CD14-positive monocyte (primary cell): ENCODE data around the gene MAP2K5. TPM values are rescaled to one million over a fixed set of nuclear protein-coding genes. Genes with fewer than 3 reads are reported as not detected.

Experiments
- DNase-seq, 3 donors: peaks; one replicate each; pipeline ENCODE4 v3.0.0-alpha.2; 2011 to 2022
- H2AFZ ChIP-seq: 2 replicates; pipeline ENCODE4 v1.6.0; 2012; ENCODE audit warnings: mild to moderate bottlenecking, low read depth, low read length, inconsistent platforms; ENCODE audit not compliant: insufficient read depth, poor library complexity, severe bottlenecking
- H3K27ac ChIP-seq, 2 donors: 1 replicate in 1 of 2; 2 replicates in 1 of 2; pipeline ENCODE4 v1.5.1; 2012 to 2013; ENCODE audit warnings: low read length in 2 of 2, control low read depth in 1 of 2, inconsistent platforms in 1 of 2, low read depth in 1 of 2, mild to moderate bottlenecking in 1 of 2
- H3K27me3 ChIP-seq, 2 donors: one replicate each; pipeline versions ENCODE4 v1.6.0 to v1.6.1; 2011 to 2013; ENCODE audit warnings: low read length in 2 of 2; ENCODE audit not compliant: control insufficient read depth in 2 of 2, insufficient read depth in 2 of 2
- H3K36me3 ChIP-seq, 2 donors: replicated peaks in 1 of 2; 1 replicate in 1 of 2; 2 replicates in 1 of 2; pipeline versions ENCODE4 v1.5.1 to v1.6.1; 2012 to 2013; ENCODE audit warnings: low read length in 2 of 2, control low read depth in 1 of 2, inconsistent platforms in 1 of 2, mild to moderate bottlenecking in 1 of 2; ENCODE audit not compliant: insufficient read depth in 2 of 2, control insufficient read depth in 1 of 2
- H3K4me1 ChIP-seq, 2 donors: 1 replicate in 1 of 2; 2 replicates in 1 of 2; pipeline versions ENCODE4 v1.5.1 to v1.6.1; 2012 to 2013; ENCODE audit warnings: low read length in 2 of 2, control low read depth in 1 of 2, inconsistent platforms in 1 of 2, mild to moderate bottlenecking in 1 of 2, moderate library complexity in 1 of 2; ENCODE audit not compliant: insufficient read depth in 2 of 2, control insufficient read depth in 1 of 2
- H3K4me2 ChIP-seq: replicated peaks from 2 replicates; pipeline ENCODE3; 2012; ENCODE audit warnings: low read length, moderate library complexity, mild to moderate bottlenecking; ENCODE audit not compliant: poor library complexity, severe bottlenecking; ENCODE audit errors: extremely low read depth
- H3K4me3 ChIP-seq, 3 experiments: fragments of 200-600 bp in 1 of 3; sonication (generic) in 1 of 3; replicated peaks in 1 of 3; 1 replicate in 2 of 3; 2 replicates in 1 of 3; pipeline ENCODE4 v1.5.1; 2011 to 2013; ENCODE audit warnings: low read length in 3 of 3, mild to moderate bottlenecking in 3 of 3, control low read depth in 2 of 3, low read depth in 2 of 3, inconsistent platforms in 1 of 3, moderate library complexity in 1 of 3
- H3K79me2 ChIP-seq: 2 replicates; pipeline ENCODE4 v1.6.0; 2012; ENCODE audit warnings: mild to moderate bottlenecking, control low read depth, inconsistent platforms, low read length, moderate library complexity; ENCODE audit not compliant: insufficient read depth
- H3K9ac ChIP-seq: 2 replicates; pipeline ENCODE4 v1.6.0; 2017; ENCODE audit warnings: low read length, mild to moderate bottlenecking; ENCODE audit not compliant: insufficient read depth, poor library complexity, severe bottlenecking
- H3K9me3 ChIP-seq, 2 donors: replicated peaks in 1 of 2; 1 replicate in 1 of 2; 2 replicates in 1 of 2; pipeline versions ENCODE4 v1.5.1 to v1.6.1; 2012 to 2013; ENCODE audit warnings: low read length in 2 of 2, control low read depth in 1 of 2; ENCODE audit not compliant: control insufficient read depth in 1 of 2, insufficient read depth in 1 of 2
- H4K20me1 ChIP-seq: 2 replicates; pipeline ENCODE4 v1.6.0; 2012; ENCODE audit warnings: mild to moderate bottlenecking, low read length, control low read depth, moderate library complexity; ENCODE audit not compliant: insufficient read depth
- H3K27ac Mint-ChIP-seq, 7 donors: one replicate each; pipeline ENCODE4 v1.8.0; 2020; ENCODE audit warnings: mild to moderate bottlenecking in 7 of 7, mixed read lengths in 7 of 7, moderate library complexity in 6 of 7, inconsistent platforms in 2 of 7
- H3K27me3 Mint-ChIP-seq, 3 donors: one replicate each; pipeline ENCODE4 v1.8.0; 2021 to 2022; ENCODE audit warnings: low read depth in 3 of 3, mild to moderate bottlenecking in 3 of 3, mixed read lengths in 3 of 3, moderate library complexity in 3 of 3, inconsistent platforms in 1 of 3
- H3K36me3 Mint-ChIP-seq, 2 donors: one replicate each; pipeline ENCODE4 v1.8.0; 2020; ENCODE audit warnings: mixed read lengths in 2 of 2, inconsistent platforms in 1 of 2, mild to moderate bottlenecking in 1 of 2
- H3K4me1 Mint-ChIP-seq: one replicate; pipeline ENCODE4 v1.8.0; 2020; ENCODE audit warnings: mild to moderate bottlenecking, mixed read lengths
- H3K4me3 Mint-ChIP-seq, 2 donors: one replicate each; pipeline ENCODE4 v1.8.0; 2020; ENCODE audit warnings: mild to moderate bottlenecking in 2 of 2, mixed read lengths in 2 of 2, moderate library complexity in 1 of 2
- H3K9me3 Mint-ChIP-seq, 7 donors: one replicate each; pipeline ENCODE4 v1.8.0; 2020 to 2022; ENCODE audit warnings: mixed read lengths in 7 of 7, mild to moderate bottlenecking in 6 of 7, moderate library complexity in 6 of 7, inconsistent platforms in 2 of 7
- CTCF ChIP-seq: fragments of 200-600 bp; IDR thresholded peaks from one replicate; pipeline ENCODE4 v1.8.0; 2022; ENCODE audit warnings: antibody characterized with exemption, mild to moderate bottlenecking
- WGBS: methylation state at CpG from one replicate; pipeline ENCODE4 v1.1.5; 2013; ENCODE audit warnings: missing lambda C conversion rate; ENCODE audit not compliant: insufficient coverage; 5-methylcytosine and 5-hydroxymethylcytosine counted together
- intact Hi-C, 2 donors: fragments of 100-400 bp; cut with micrococcal nuclease; formaldehyde crosslinking; loops; one replicate each; pipeline versions ENCODE4 v1.15.0 to v1.15.1; 2023
- polyA plus RNA-seq, 3 donors: library from polyadenylated mRNA; depleted of rRNA in 1 of 3; unstranded in 2 of 3; stranded (reverse) in 1 of 3; fragments of 300-500 nt in 2 of 3; fragments of >200 nt in 1 of 3; fragmentation: Illumina TruSeq in 2 of 3; gene quantifications; 1 replicate in 2 of 3; 2 replicates in 1 of 3; pipeline ENCODE4 v1.2.3, GENCODE V29; 2012 to 2021

The MAP2K5 gene
- polyA plus RNA-seq, 3 donors = 10.2 to 11.3 (median 10.6) TPM

GRCh38 chr15:67803996-67804843, 261.7 kb downstream of the MAP2K5 start:
- no peak for TF ChIP-seq CTCF
- Mint-ChIP-seq H3K9me3 (peaks cover 0 to 2% (median 0%) of the 10 kb centered on the region in 7 donors), H3K36me3 (peaks cover 13 to 29% of the 10 kb centered on the region in 2 donors), H3K4me1 (no peaks in the 10 kb centered on the region), H3K27ac (no peak overlapping the region), H3K27me3 (peaks cover 0 to 4% (median 0%) of the 10 kb centered on the region in 3 donors), H3K4me3 (no peak overlapping the region)
- WGBS = 92% methylated on average over 25 of the region's 27 CpGs
- Histone ChIP-seq H3K9ac (no peak overlapping the region), H3K9me3 (no peaks in the 10 kb centered on the region), H3K27me3 (no peaks in the 10 kb centered on the region), H4K20me1 (no peaks in the 10 kb centered on the region), H3K4me2 (no peak overlapping the region), H3K79me2 (no peaks in the 10 kb centered on the region), H2AFZ (no peak overlapping the region), H3K36me3 (no peaks in the 10 kb centered on the region), H3K4me3 (no peak overlapping the region), H3K4me1 (no peaks in the 10 kb centered on the region), H3K27ac (no peak overlapping the region)
- intact Hi-C loops = no loop called here
- DNase-seq = no peak

- Mint-ChIP-seq H3K4me3 (no peak overlapping the region), H3K4me1 (no peaks in the 10 kb centered on the region), H3K27me3 (peaks cover 0 to 2% (median 0%) of the 10 kb centered on the region in 3 donors), H3K36me3 (peaks cover 13 to 27% of the 10 kb centered on the region in 2 donors), H3K9me3 (peaks cover 0 to 2% (median 0%) of the 10 kb centered on the region in 7 donors), H3K27ac (no peak overlapping the region)
- Histone ChIP-seq H3K27me3 (no peaks in the 10 kb centered on the region), H3K36me3 (no peaks in the 10 kb centered on the region), H4K20me1 (no peaks in the 10 kb centered on the region), H3K9me3 (no peaks in the 10 kb centered on the region), H3K4me3 (no peak overlapping the region), H3K4me1 (no peaks in the 10 kb centered on the region), H3K4me2 (no peak overlapping the region), H2AFZ (no peak overlapping the region), H3K27ac (no peak overlapping the region), H3K79me2 (no peaks in the 10 kb centered on the region), H3K9ac (no peak overlapping the region)
- no peak for DNase-seq
- WGBS = 93% methylated on average over 14 of the region's 17 CpGs
- intact Hi-C loops = no loop called here
- no peak for TF ChIP-seq CTCF
Measured at GRCh38 chr15:67805008-67805665, 262.6 kb downstream of the MAP2K5 start.
